Tibial nerve (tissue), 4 donors: ENCODE data around the gene CUEDC1. TPM values are rescaled to one million over a fixed set of nuclear protein-coding genes. Genes with fewer than 3 reads are reported as not detected.

ENCODE experiments used
- DNase-seq, 2 donors: peaks; one replicate each; pipeline ENCODE4 v3.0.0-alpha.2; 2019; ENCODE audit warnings: low spot score in 2 of 2
- H3K27ac ChIP-seq, 4 donors: fragments of 200-600 bp; sonication (generic) in 3 of 4; one replicate each; pipeline ENCODE4 v1.5.1; 2017 to 2019; ENCODE audit warnings: mild to moderate bottlenecking in 1 of 4
- H3K27me3 ChIP-seq, 2 donors: fragments of 200-600 bp; sonication (generic) in 1 of 2; one replicate each; pipeline versions ENCODE4 v1.5.1 to v1.6.0; 2017 to 2019
- H3K36me3 ChIP-seq, 3 donors: fragments of 200-600 bp; sonication (generic); one replicate each; pipeline ENCODE4 v1.5.1; 2018 to 2019
- H3K4me1 ChIP-seq, 4 donors: fragments of 200-600 bp; sonication (generic) in 3 of 4; one replicate each; pipeline ENCODE4 v1.5.1; 2017 to 2019
- H3K4me3 ChIP-seq, 4 donors: fragments of 200-600 bp; sonication (generic) in 3 of 4; one replicate each; pipeline ENCODE4 v1.5.1; 2017 to 2019; ENCODE audit warnings: mild to moderate bottlenecking in 1 of 4, moderate library complexity in 1 of 4
- H3K9me3 ChIP-seq, 4 donors: fragments of 200-600 bp; sonication (generic) in 3 of 4; one replicate each; pipeline ENCODE4 v1.5.1; 2017 to 2019
- EP300 ChIP-seq, 2 donors: sonication (generic); formaldehyde crosslinking; IDR thresholded peaks; one replicate each; pipeline ENCODE4 v1.6.1; 2017; ENCODE audit warnings: antibody characterized with exemption in 2 of 2, mild to moderate bottlenecking in 1 of 2
- POLR2A ChIP-seq, 2 donors: fragments of 450-650 bp; IDR thresholded peaks; one replicate each; pipeline ENCODE4 v1.6.1; 2017; ENCODE audit warnings: antibody characterized with exemption in 2 of 2, mild to moderate bottlenecking in 2 of 2, moderate library complexity in 2 of 2
- WGBS, 2 donors: methylation state at CpG; one replicate each; pipeline ENCODE4 v1.1.5; 2018; 5-methylcytosine and 5-hydroxymethylcytosine counted together
- total RNA-seq, 4 donors: library from RNA; depleted of rRNA; stranded (reverse); fragments of >200 nt; gene quantifications; one replicate each; pipeline ENCODE4 v1.1.0, GENCODE V29; 2016
- TF ChIP-seq, protein P1 (sequence below), 5 experiments: fragments of 200-600 bp in 3 of 5; fragments of 450-650 bp in 2 of 5; sonication (generic) in 3 of 5; IDR thresholded peaks; one replicate each; pipeline ENCODE4 v1.5.1; 2016 to 2019; ENCODE audit warnings: antibody characterized with exemption in 5 of 5, mild to moderate bottlenecking in 3 of 5, moderate library complexity in 2 of 5

The CUEDC1 gene
- total RNA-seq, 4 donors from 2014 or later, result 32.1 to 55.5 (median 38.8) TPM

GRCh38 chr17:57943645-57944044 is 11.6 kb downstream of the CUEDC1 start:
- WGBS, 2 donors, result 74 to 79% methylated on average over 3 of the region's 3 CpGs
- Histone ChIP-seq H3K9me3 (no peaks in the 10 kb centered on the region), H3K4me1 (peaks cover 0 to 97% (median 52%) of the 10 kb centered on the region in 4 donors), H3K27ac (peak overlapping the region in 3 of 4 donors; percentile 55 to 76 (median 70)), H3K4me3 (no peak overlapping the region), H3K27me3 (no peaks in the 10 kb centered on the region), H3K36me3 (no peaks in the 10 kb centered on the region)
- TF ChIP-seq, protein P1, sequence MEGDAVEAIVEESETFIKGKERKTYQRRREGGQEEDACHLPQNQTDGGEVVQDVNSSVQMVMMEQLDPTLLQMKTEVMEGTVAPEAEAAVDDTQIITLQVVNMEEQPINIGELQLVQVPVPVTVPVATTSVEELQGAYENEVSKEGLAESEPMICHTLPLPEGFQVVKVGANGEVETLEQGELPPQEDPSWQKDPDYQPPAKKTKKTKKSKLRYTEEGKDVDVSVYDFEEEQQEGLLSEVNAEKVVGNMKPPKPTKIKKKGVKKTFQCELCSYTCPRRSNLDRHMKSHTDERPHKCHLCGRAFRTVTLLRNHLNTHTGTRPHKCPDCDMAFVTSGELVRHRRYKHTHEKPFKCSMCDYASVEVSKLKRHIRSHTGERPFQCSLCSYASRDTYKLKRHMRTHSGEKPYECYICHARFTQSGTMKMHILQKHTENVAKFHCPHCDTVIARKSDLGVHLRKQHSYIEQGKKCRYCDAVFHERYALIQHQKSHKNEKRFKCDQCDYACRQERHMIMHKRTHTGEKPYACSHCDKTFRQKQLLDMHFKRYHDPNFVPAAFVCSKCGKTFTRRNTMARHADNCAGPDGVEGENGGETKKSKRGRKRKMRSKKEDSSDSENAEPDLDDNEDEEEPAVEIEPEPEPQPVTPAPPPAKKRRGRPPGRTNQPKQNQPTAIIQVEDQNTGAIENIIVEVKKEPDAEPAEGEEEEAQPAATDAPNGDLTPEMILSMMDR (IDR thresholded peaks at IDR 0.05), result no peak
- no peak for TF ChIP-seq POLR2A (IDR thresholded peaks at IDR 0.05)
- no peak for TF ChIP-seq EP300 (IDR thresholded peaks at IDR 0.05)
- DNase-seq, result no peak

GRCh38 chr17:57943140-57943539 is 12.1 kb downstream of the CUEDC1 start:
- H3K4me3 ChIP-seq, result no peak overlapping the region
- WGBS, 2 donors, result 45 to 47% methylated on average over 6 of the region's 6 CpGs
- no peaks in the 10 kb centered on the region for H3K27me3 ChIP-seq
- peak overlapping the region; percentile 20 to 76 (median 62) for H3K27ac ChIP-seq
- H3K4me1 ChIP-seq, result peaks cover 0 to 97% (median 50%) of the 10 kb centered on the region in 4 donors
- no peak for DNase-seq
- H3K36me3 ChIP-seq, result no peaks in the 10 kb centered on the region
- no peaks in the 10 kb centered on the region for H3K9me3 ChIP-seq
- no peak for TF ChIP-seq POLR2A (IDR thresholded peaks at IDR 0.05)

DNA sequence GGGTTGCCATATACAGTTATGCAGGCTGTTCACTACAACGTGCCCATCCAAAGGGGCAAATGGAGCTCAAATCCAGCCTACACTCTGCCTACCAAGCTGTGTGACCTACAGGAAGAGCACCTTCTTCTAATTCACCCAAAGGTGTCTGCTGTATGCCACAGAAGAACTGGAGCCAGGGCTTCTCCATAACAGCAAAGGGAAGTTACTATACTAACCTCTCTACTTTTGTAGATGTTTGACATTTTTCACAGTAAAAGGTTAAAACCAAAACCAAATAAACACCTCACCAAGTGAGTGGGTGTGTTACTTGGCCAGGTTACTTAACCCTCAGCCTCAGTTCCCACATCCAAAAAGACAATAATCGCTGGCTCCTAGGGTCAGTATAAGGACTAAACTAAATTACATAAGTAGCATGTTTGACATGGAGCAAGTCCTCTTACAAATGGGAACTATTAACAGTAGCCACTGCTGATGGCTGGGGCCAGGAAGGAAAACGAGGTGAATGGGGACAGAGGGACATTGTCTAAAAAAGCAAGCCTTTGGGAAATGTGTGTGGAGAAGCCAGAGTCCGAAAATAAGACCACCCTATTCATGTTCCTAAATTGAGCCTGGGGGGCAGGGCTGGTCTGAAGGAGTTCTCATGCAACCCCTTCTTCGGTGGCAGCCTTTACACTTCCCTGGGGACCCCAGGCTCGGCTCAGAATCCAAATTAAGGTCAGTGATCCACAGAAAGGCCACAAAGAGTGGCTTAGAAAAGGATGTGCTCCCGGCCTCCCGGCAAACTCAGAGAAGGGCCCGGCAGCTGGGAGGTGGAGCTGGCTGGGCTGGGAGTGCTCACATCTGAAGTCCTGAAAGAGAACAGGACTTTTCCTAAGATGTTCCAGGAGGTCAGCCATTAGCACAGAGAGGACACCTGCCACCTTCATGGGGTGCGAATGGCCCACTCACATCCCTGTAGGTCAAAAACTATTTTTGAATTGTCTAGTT is 13.5 kb downstream of the CUEDC1 start:
- Histone ChIP-seq H3K4me1 (peaks cover 0 to 98% (median 52%) of the 10 kb centered on the region in 4 donors), H3K27ac (peak overlapping the region in 3 of 4 donors; percentile 31 to 76 (median 46)), H3K36me3 (no peaks in the 10 kb centered on the region), H3K4me3 (no peak overlapping the region), H3K27me3 (no peaks in the 10 kb centered on the region), H3K9me3 (no peaks in the 10 kb centered on the region)
- TF ChIP-seq POLR2A (IDR thresholded peaks at IDR 0.05), result no peak
- TF ChIP-seq, protein P1 (IDR thresholded peaks at IDR 0.05), result no peak
- TF ChIP-seq EP300 (IDR thresholded peaks at IDR 0.05), result no peak
- no peak for DNase-seq
- WGBS, 2 donors, result 24 to 31% methylated on average over 10 of the region's 10 CpGs

- Histone ChIP-seq H3K36me3 (no peaks in the 10 kb centered on the region), H3K4me3 (no peak overlapping the region), H3K9me3 (no peaks in the 10 kb centered on the region), H3K27ac (peak overlapping the region in 2 of 4 donors; percentile 31 to 76), H3K4me1 (peaks cover 0 to 98% (median 58%) of the 10 kb centered on the region in 4 donors), H3K27me3 (no peaks in the 10 kb centered on the region)
- no peak for DNase-seq
- TF ChIP-seq, protein P1 (IDR thresholded peaks at IDR 0.05), result no peak
- 66 to 84% methylated on average over 5 of the region's 5 CpGs for WGBS, 2 donors
Measured at GRCh38 chr17:57940653-57941329, 14.4 kb downstream of the CUEDC1 start.

GRCh38 chr17:57940231-57940630 is 15.0 kb downstream of the CUEDC1 start:
- Histone ChIP-seq H3K9me3 (no peaks in the 10 kb centered on the region), H3K4me3 (no peak overlapping the region), H3K36me3 (no peaks in the 10 kb centered on the region), H3K4me1 (peaks cover 0 to 98% (median 58%) of the 10 kb centered on the region in 4 donors), H3K27ac (peak overlapping the region in 2 of 4 donors; percentile 31 to 76), H3K27me3 (no peaks in the 10 kb centered on the region)
- WGBS, 2 donors, result 50 to 51% methylated on average over 5 of the region's 5 CpGs
- no peak for DNase-seq
- TF ChIP-seq, protein P1 (IDR thresholded peaks at IDR 0.05), result no peak
- TF ChIP-seq EP300 (IDR thresholded peaks at IDR 0.05), result no peak
- no peak for TF ChIP-seq POLR2A (IDR thresholded peaks at IDR 0.05)
